ENCODE measurements around the gene LINGO3.

GRCh38 chr19:2333027-2333806, 25.3 kb upstream of the LINGO3 start:
- no peak for TF ChIP-seq EP300 (IDR thresholded peaks at IDR 0.05)
- no peak for TF ChIP-seq CTCF (IDR thresholded peaks at IDR 0.05)
